Neural crest cell (in vitro differentiated cells): ENCODE data around the gene SCRN1. TPM values are rescaled to one million over a fixed set of nuclear protein-coding genes. Genes with fewer than 3 reads are reported as not detected.
A peak's percentile ranks its signal among the peaks of the same experiment; 100 is the strongest.
"Not testable (repeated sequence)": the region's sequence is repeated elsewhere in the genome, so short reads cannot be mapped to it uniquely, and the experiment has no call there.

Experiments
- DNase-seq: peaks from one replicate; pipeline ENCODE4 v3.0.0; 2021; ENCODE audit warnings: low read depth, mixed read lengths, low spot score
- H3K27ac Mint-ChIP-seq: one replicate; pipeline ENCODE4 v1.8.0; 2021; ENCODE audit warnings: mild to moderate bottlenecking, mixed read lengths; ENCODE audit not compliant: unreplicated experiment
- H3K27me3 Mint-ChIP-seq: 2 replicates; pipeline ENCODE4 v1.8.0; 2021; ENCODE audit warnings: low read depth, mild to moderate bottlenecking, mixed read lengths
- H3K36me3 Mint-ChIP-seq: 2 replicates; pipeline ENCODE4 v1.8.0; 2021; ENCODE audit warnings: low read depth, mild to moderate bottlenecking, mixed read lengths
- H3K4me1 Mint-ChIP-seq: 2 replicates; pipeline ENCODE4 v1.8.0; 2021; ENCODE audit warnings: mixed read lengths
- H3K4me3 Mint-ChIP-seq: one replicate; pipeline ENCODE4 v1.8.0; 2021; ENCODE audit warnings: mild to moderate bottlenecking, mixed read lengths
- H3K9me3 Mint-ChIP-seq: 2 replicates; pipeline ENCODE4 v1.8.0; 2021; ENCODE audit warnings: mixed read lengths
- CTCF ChIP-seq: fragments of 200-600 bp; sonication (generic); conservative IDR thresholded peaks from 2 replicates; pipeline ENCODE4 v1.5.0; 2021; ENCODE audit warnings: antibody characterized with exemption, mild to moderate bottlenecking
- total RNA-seq: library from RNA; stranded (reverse); gene quantifications from 2 replicates; pipeline ENCODE4 v1.2.1, GENCODE V29; 2021

SCRN1 gene
- total RNA-seq, 1 donor from 2014 or later: 76.8 TPM

DNA sequence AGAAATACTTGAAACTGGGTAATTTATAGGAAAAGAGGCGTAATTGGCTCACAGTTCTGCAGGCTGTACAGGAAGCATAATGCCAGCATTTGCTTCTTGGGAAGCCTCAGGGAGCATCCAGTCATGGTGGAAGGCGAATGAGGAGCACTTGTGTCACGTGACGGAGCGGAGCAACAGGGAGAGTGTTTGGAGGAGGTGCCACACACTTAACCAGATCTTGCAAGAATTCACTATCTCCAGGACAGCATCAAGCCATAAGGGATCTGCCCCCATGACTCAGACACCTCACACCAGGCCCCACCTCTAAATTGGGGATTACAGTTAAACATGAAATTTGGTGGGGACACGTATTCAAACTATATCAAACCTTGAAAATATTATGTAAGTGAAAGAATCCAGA, 94.0 kb downstream of the SCRN1 start:
- H3K4me1 Mint-ChIP-seq: no peaks in the 10 kb centered on the region
- H3K27me3 Mint-ChIP-seq: no peaks in the 10 kb centered on the region
- no peak overlapping the region for H3K27ac Mint-ChIP-seq
- DNase-seq: no peak
- TF ChIP-seq CTCF: no peak
- H3K4me3 Mint-ChIP-seq: no peak overlapping the region
- peaks cover 17% of the 10 kb centered on the region for H3K36me3 Mint-ChIP-seq
- peaks cover 3% of the 10 kb centered on the region for H3K9me3 Mint-ChIP-seq

DNA sequence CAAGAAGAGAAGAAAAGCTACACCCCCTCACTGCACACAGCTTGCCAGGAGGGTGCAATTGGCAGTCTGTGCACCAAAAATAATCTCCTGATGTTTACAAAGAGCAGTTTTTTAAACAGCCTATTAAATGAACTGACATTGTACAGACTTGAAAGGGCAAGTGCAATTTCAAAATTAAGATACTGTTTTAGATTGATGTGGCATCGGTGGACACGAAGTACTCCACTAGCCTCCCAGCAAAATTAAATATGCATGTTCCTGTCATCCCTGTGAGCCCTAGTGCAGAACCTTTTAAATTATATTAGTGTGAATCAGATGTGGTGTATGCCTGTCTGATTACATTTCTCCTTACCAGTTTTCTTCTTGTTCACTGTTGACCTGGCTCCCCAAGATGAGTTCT, 95.3 kb downstream of the SCRN1 start:
- no peaks in the 10 kb centered on the region for H3K4me1 Mint-ChIP-seq
- peaks cover 17% of the 10 kb centered on the region for H3K36me3 Mint-ChIP-seq
- H3K27ac Mint-ChIP-seq: no peak overlapping the region
- no peak overlapping the region for H3K4me3 Mint-ChIP-seq
- DNase-seq: no peak
- H3K9me3 Mint-ChIP-seq: peaks cover 3% of the 10 kb centered on the region
- no peaks in the 10 kb centered on the region for H3K27me3 Mint-ChIP-seq
- TF ChIP-seq CTCF: no peak

DNA sequence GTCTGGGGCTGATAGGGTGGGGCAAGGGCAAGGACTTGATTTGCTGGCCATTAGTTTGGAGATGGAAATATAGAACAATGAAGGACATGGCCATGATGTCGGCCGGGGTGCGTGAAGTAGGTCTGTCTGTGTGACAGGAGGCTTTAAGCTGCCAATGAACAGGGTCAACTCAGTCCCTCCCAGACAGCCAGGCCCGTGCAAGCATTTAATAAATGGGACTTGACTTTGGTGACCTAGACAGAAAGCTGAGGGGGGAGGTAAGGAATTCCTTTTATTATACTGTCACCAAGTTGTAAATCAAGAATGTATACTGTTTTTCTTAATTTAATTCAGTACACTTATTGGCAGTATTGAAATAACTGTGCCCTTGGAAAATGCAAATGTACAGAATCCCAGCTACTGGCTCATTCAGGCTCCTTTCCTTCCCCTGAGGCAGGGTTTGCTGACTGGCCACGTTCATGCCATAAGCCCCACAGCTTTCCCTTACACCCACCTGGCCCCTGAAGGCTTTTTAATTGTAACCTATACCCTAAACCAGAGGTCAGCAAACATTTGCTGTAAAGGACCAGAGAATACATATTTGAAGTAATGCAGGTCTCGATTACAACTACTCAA, 96.1 kb downstream of the SCRN1 start:
- peaks cover 3% of the 10 kb centered on the region for H3K9me3 Mint-ChIP-seq
- no peaks in the 10 kb centered on the region for H3K27me3 Mint-ChIP-seq
- no peak overlapping the region for H3K27ac Mint-ChIP-seq
- H3K4me1 Mint-ChIP-seq: no peaks in the 10 kb centered on the region
- DNase-seq: no peak
- no peak for TF ChIP-seq CTCF
- peaks cover 17% of the 10 kb centered on the region for H3K36me3 Mint-ChIP-seq
- H3K4me3 Mint-ChIP-seq: no peak overlapping the region

DNA sequence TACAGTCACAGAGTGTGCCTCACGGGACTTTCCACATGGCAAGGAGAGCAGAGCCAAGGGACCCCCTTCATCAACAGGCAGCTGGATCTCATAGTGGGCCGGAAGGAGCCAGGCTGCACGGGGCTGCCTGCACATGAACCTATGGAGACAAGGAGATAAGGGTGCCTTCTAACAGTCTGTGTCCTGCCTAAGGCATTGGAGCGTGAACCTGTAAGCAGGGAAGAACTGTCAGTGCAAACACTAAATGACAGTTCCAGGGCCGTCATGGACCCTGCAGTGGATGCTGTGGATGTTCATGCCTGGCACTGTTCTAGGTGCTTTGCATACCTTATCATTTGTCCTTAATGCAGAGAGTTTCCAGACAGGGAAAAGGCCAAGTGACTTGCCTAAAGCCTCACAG, 97.4 kb downstream of the SCRN1 start:
- no peaks in the 10 kb centered on the region for H3K4me1 Mint-ChIP-seq
- H3K4me3 Mint-ChIP-seq: no peak overlapping the region
- no peaks in the 10 kb centered on the region for H3K9me3 Mint-ChIP-seq
- no peak overlapping the region for H3K27ac Mint-ChIP-seq
- H3K36me3 Mint-ChIP-seq: peaks cover 11% of the 10 kb centered on the region
- no peak for TF ChIP-seq CTCF
- no peaks in the 10 kb centered on the region for H3K27me3 Mint-ChIP-seq
- no peak for DNase-seq

- Mint-ChIP-seq H3K36me3 (peaks cover 9% of the 10 kb centered on the region), H3K4me1 (no peaks in the 10 kb centered on the region), H3K4me3 (no peak overlapping the region), H3K27ac (peak overlapping the region; percentile 32), H3K9me3 (no peaks in the 10 kb centered on the region), H3K27me3 (no peaks in the 10 kb centered on the region)
- DNase-seq: no peak
- TF ChIP-seq CTCF: no peak
Observed at GRCh38 chr7:29891766-29892165, 97.8 kb downstream of the SCRN1 start.

DNA sequence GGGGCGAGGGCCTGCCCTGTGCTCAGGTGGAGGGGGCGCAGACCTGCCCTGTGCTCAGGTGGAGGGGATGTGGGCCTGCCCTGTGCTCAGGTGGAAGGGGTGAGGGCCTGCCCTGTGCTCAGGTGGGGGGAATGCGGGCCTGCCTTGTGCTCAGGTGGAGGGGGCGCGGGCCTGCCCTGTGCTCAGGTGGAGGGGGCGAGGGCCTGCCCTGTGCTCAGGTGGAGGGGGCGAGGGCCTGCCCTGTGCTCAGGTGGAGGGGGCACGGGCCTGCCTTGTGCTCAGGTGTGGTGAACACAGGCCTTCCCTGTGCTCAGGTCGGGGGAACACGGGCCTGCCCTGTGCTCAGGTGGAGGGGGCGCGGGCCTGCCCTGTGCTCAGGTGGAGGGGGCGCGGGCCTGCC, 98.8 kb downstream of the SCRN1 start:
- not testable (repeated sequence) for H3K36me3 Mint-ChIP-seq, H3K27me3 Mint-ChIP-seq, H3K4me1 Mint-ChIP-seq, H3K4me3 Mint-ChIP-seq, H3K9me3 Mint-ChIP-seq, DNase-seq, H3K27ac Mint-ChIP-seq
